Nephron (organoid): Measurements from ENCODE around the gene AFG3L2.

Experiments used
- H3K27ac Mint-ChIP-seq, 3 experiments: 2 replicates each; pipeline ENCODE4 v1.8.0; 2020; ENCODE audit warnings: mixed read lengths in 3 of 3, mild to moderate bottlenecking in 2 of 3, moderate library complexity in 1 of 3
- H3K27me3 Mint-ChIP-seq: 2 replicates; pipeline ENCODE4 v1.8.0; 2021; ENCODE audit warnings: low read depth, mild to moderate bottlenecking, moderate library complexity, mixed read lengths
- H3K36me3 Mint-ChIP-seq: 2 replicates; pipeline ENCODE4 v1.8.0; 2020; ENCODE audit warnings: low read depth, mixed read lengths
- H3K4me1 Mint-ChIP-seq: 2 replicates; pipeline ENCODE4 v1.8.0; 2020; ENCODE audit warnings: mixed read lengths
- H3K4me3 Mint-ChIP-seq, 3 experiments: 2 replicates each; pipeline ENCODE4 v1.8.0; 2020; ENCODE audit warnings: mild to moderate bottlenecking in 3 of 3, mixed read lengths in 3 of 3, moderate library complexity in 2 of 3
- H3K9me3 Mint-ChIP-seq: 2 replicates; pipeline ENCODE4 v1.8.0; 2020; ENCODE audit warnings: mixed read lengths
- CTCF ChIP-seq, 3 experiments: fragments of 200-600 bp; sonication (generic); IDR thresholded peaks; one replicate each; pipeline ENCODE4 v1.5.0; 2021; ENCODE audit warnings: antibody characterized with exemption in 3 of 3; ENCODE audit not compliant: unreplicated experiment in 3 of 3

AFG3L2 gene

DNA sequence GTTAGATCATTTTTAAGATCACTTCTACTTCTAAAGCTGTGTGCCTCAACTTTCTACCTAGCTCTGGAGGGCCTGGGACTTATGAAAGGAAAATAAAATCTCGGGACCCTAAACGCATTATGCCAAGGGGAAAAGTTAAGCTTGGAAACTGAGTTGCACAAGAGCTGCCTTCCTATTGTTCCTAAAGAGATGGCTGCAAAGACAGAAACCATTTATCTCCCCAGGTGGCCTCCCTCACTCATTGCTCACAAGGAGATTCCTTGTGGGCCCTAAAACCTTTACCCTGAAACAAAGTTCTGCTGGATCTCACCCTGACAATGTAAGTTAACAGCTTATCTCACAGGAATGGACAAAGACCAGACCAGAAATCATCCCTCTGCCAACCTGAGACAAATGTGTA, 42.2 kb downstream of the AFG3L2 start:
- no peak overlapping the region for H3K4me3 Mint-ChIP-seq
- no peaks in the 10 kb centered on the region for H3K9me3 Mint-ChIP-seq
- TF ChIP-seq CTCF (IDR thresholded peaks at IDR 0.05; ENCODE audit: unreplicated experiment in 3 of 3) = no peak
- H3K4me1 Mint-ChIP-seq = peaks cover 5% of the 10 kb centered on the region
- peaks cover 61% of the 10 kb centered on the region for H3K36me3 Mint-ChIP-seq
- H3K27me3 Mint-ChIP-seq = no peaks in the 10 kb centered on the region
- no peak overlapping the region for H3K27ac Mint-ChIP-seq

DNA sequence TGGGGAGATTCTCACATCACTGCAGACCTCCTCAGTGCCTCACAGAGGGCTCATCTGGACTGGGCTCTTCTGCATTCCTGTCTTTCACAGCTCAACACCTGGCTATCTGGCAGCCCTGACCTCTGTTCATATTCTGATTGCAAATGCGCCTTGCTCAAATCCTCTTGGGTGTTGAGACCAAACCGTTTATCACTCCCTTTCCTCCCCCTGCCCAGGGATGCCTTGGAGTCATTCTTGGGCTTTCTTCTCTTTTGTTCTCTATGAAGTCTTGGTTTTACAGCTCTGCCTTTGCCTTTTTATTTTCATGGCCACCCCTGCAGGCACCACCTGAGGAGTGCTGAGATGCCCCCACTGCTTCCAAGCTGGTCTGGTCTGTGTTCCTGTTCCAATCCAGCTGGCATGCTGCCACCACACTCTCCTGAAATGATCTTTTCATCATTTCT, 42.6 kb downstream of the AFG3L2 start:
- H3K27ac Mint-ChIP-seq = no peak overlapping the region
- H3K9me3 Mint-ChIP-seq = no peaks in the 10 kb centered on the region
- H3K27me3 Mint-ChIP-seq = no peaks in the 10 kb centered on the region
- peaks cover 66% of the 10 kb centered on the region for H3K36me3 Mint-ChIP-seq
- H3K4me3 Mint-ChIP-seq = no peak overlapping the region
- peaks cover 5% of the 10 kb centered on the region for H3K4me1 Mint-ChIP-seq
- TF ChIP-seq CTCF (IDR thresholded peaks at IDR 0.05; ENCODE audit: unreplicated experiment in 3 of 3) = no peak

- no peaks in the 10 kb centered on the region for H3K9me3 Mint-ChIP-seq
- H3K4me3 Mint-ChIP-seq = no peak overlapping the region
These were observed 43.3 kb downstream of the AFG3L2 start for GRCh38 chr18:12333506-12334290.

DNA sequence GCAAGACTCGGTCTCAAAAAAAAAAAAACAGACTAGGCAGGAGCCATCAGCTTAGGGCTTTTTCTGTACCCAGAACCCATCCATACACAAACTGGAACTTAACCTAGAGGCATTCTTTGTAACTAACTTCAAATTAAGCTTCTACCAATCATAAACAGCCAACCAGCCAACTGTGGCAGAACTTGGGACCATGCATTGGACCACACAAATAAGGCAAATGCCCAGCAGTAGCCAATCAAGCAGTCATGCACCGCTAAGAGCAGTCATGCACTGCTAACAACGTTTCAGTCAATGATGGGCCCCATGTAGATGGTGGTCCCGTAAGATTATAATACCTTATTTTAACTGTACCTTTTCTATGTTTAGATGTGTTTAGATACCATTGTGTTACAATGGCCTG, 46.3 kb downstream of the AFG3L2 start:
- Mint-ChIP-seq H3K36me3 (peaks cover 75% of the 10 kb centered on the region), H3K27ac (peak overlapping the region in 1 of 3 experiments; percentile 19), H3K9me3 (no peaks in the 10 kb centered on the region), H3K4me3 (no peak overlapping the region), H3K4me1 (peaks cover 15% of the 10 kb centered on the region), H3K27me3 (no peaks in the 10 kb centered on the region)
- TF ChIP-seq CTCF (IDR thresholded peaks at IDR 0.05; ENCODE audit: unreplicated experiment in 3 of 3) = no peak

More at GRCh38 chr18:12333506-12334290, 43.3 kb downstream of the AFG3L2 start:
- H3K27ac Mint-ChIP-seq = no peak overlapping the region
- peaks cover 5% of the 10 kb centered on the region for H3K4me1 Mint-ChIP-seq
- no peaks in the 10 kb centered on the region for H3K27me3 Mint-ChIP-seq
- no peak for TF ChIP-seq CTCF (IDR thresholded peaks at IDR 0.05; ENCODE audit: unreplicated experiment in 3 of 3)
- H3K36me3 Mint-ChIP-seq = peaks cover 72% of the 10 kb centered on the region

- no peak for TF ChIP-seq CTCF (IDR thresholded peaks at IDR 0.05; ENCODE audit: unreplicated experiment in 3 of 3)
- Mint-ChIP-seq H3K4me3 (no peak overlapping the region), H3K27ac (no peak overlapping the region), H3K36me3 (peaks cover 74% of the 10 kb centered on the region), H3K4me1 (peaks cover 15% of the 10 kb centered on the region), H3K27me3 (no peaks in the 10 kb centered on the region), H3K9me3 (no peaks in the 10 kb centered on the region)
These were observed 47.8 kb downstream of the AFG3L2 start for GRCh38 chr18:12329125-12329698.
